Spleen (tissue), 11 donors: Measurements from ENCODE around the gene DDX28. TPM values are rescaled to one million over a fixed set of nuclear protein-coding genes. Genes with fewer than 3 reads are reported as not detected.

Experiments
- DNase-seq: peaks from one replicate; pipeline ENCODE4 v3.0.0-alpha.2; 2020
- H3K27ac ChIP-seq, 8 donors: fragments of 200-600 bp; sonication (generic) in 7 of 8; 1 replicate in 4 of 8; 2 replicates in 4 of 8; pipeline versions ENCODE4 v1.5.0 to v1.8.0; 2016 to 2021; ENCODE audit warnings: inconsistent platforms in 4 of 8, mild to moderate bottlenecking in 4 of 8, moderate library complexity in 1 of 8
- H3K27me3 ChIP-seq, 7 donors: fragments of 200-600 bp; sonication (generic) in 6 of 7; replicated peaks in 1 of 7; 1 replicate in 4 of 7; 2 replicates in 3 of 7; pipeline versions ENCODE4 v1.5.0 to v1.8.0; 2016 to 2021; ENCODE audit warnings: inconsistent platforms in 3 of 7, mild to moderate bottlenecking in 1 of 7
- H3K36me3 ChIP-seq, 6 donors: fragments of 200-600 bp; sonication (generic) in 5 of 6; 1 replicate in 4 of 6; 2 replicates in 2 of 6; pipeline versions ENCODE4 v1.5.0 to v1.8.0; 2016 to 2021; ENCODE audit warnings: inconsistent platforms in 2 of 6
- H3K4me1 ChIP-seq, 6 donors: fragments of 200-600 bp; sonication (generic) in 5 of 6; 1 replicate in 3 of 6; 2 replicates in 3 of 6; pipeline versions ENCODE4 v1.5.0 to v1.8.0; 2016 to 2021; ENCODE audit warnings: inconsistent platforms in 3 of 6
- H3K4me3 ChIP-seq, 8 donors: fragments of 200-600 bp; sonication (generic) in 7 of 8; 1 replicate in 4 of 8; 2 replicates in 4 of 8; pipeline versions ENCODE4 v1.5.0 to v1.8.0; 2016 to 2021; ENCODE audit warnings: inconsistent platforms in 4 of 8, mild to moderate bottlenecking in 4 of 8, moderate library complexity in 2 of 8
- H3K9me3 ChIP-seq, 8 donors: fragments of 200-600 bp; sonication (generic) in 7 of 8; 1 replicate in 4 of 8; 2 replicates in 4 of 8; pipeline versions ENCODE4 v1.5.0 to v1.8.0; 2016 to 2021; ENCODE audit warnings: inconsistent platforms in 4 of 8
- POLR2A ChIP-seq, 3 donors: fragments of 450-650 bp; IDR thresholded peaks; one replicate each; pipeline ENCODE4 v1.5.1; 2017; ENCODE audit warnings: antibody characterized with exemption in 3 of 3, mild to moderate bottlenecking in 1 of 3
- POLR2AphosphoS5 ChIP-seq, 3 donors: sonication (generic); formaldehyde crosslinking; IDR thresholded peaks; one replicate each; pipeline ENCODE4 v1.5.1; 2017; ENCODE audit warnings: antibody characterized with exemption in 3 of 3
- WGBS, 5 donors: extraction: QIAGEN DNeasy Blood & Tissue Kit in 3 of 5; methylation state at CpG; one replicate each; pipeline versions ENCODE4 v1.1.5 to v1.1.7; 2013 to 2018; 5-methylcytosine and 5-hydroxymethylcytosine counted together
- intact Hi-C: fragments of 100-400 bp; cut with DNase I; formaldehyde crosslinking; loops from one replicate; pipeline ENCODE4 v1.15.0; 2023; ENCODE audit warnings: low total_unique reads
- polyA plus RNA-seq, 3 donors: library from polyadenylated mRNA; stranded (reverse); fragments of 200-250 nt; gene quantifications; one replicate each; pipeline ENCODE4 v1.2.1, GENCODE V29; 2013
- total RNA-seq, 7 donors: library from RNA; depleted of rRNA in 3 of 7; stranded (reverse); fragments of >200 nt in 3 of 7; fragmentation: NEBNext Ultra II Directional in 4 of 7; extraction: Animal tissue kit (Norgen Biotek cat#: 25700) in 4 of 7; gene quantifications; one replicate each; pipeline versions ENCODE4 v1.1.0 to v1.2.1, GENCODE V29; 2016 to 2021
- TF ChIP-seq, protein P1 (sequence below), 11 experiments: fragments of 200-600 bp in 7 of 11; fragments of 450-650 bp in 4 of 11; sonication (generic) in 4 of 11; IDR thresholded peaks in 8 of 11; conservative IDR thresholded peaks in 3 of 11; 1 replicate in 7 of 11; 2 replicates in 4 of 11; pipeline versions ENCODE4 v1.4.0 to v1.8.0; 2016 to 2021; ENCODE audit warnings: antibody characterized with exemption in 11 of 11, inconsistent platforms in 4 of 11, mild to moderate bottlenecking in 1 of 11
- donor health status: healthy with polysubstance abuse.
- donor health status: DM: no; HTN: no; CAD: no; lungs with moderate emphysema.
- donor health status: DM: no; HTN: no; CAD: no.
- donor health status: Bipolar disorder and iron deficiency.
- donor health status: healthy.
- donor health status: DM: no; HTN: no; CAD: no.
- donor health status: DM: yes; HTN: yes; CAD: no.

DDX28 gene
- total and polyA plus RNA-seq, 10 donors, result 8.6 to 19.0 (median 11.2) TPM

DNA sequence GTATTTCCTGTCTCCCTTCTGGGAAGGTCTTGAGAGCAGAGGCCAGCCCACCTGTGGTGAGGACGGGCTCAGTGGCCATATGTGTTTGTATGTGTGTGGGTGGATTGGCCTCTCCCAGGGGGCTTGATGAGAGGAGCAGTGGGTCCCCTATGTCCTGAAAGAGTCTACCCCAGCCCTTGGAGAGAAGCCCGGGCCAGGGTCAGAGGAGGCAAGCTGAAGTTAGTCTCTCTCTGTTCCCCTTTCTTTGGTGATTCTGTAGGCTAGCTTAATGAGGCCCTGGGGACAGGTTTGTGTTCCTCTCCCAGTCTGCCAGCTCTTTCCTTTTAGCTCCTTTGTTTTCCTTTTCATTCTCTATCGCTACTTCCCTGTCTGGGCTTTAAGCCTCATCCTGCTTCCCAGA, 38.4 kb upstream of the DDX28 start:
- peak overlapping the region in 4 of 8 donors; percentile 70 to 82 (median 78) for H3K27ac ChIP-seq
- H3K36me3 ChIP-seq, result peaks cover 0 to 96% (median 31%) of the 10 kb centered on the region in 6 donors
- H3K4me1 ChIP-seq, result peaks cover 11 to 80% (median 50%) of the 10 kb centered on the region in 6 donors
- intact Hi-C loops, result no loop called here
- no peak overlapping the region for H3K4me3 ChIP-seq
- no peaks in the 10 kb centered on the region for H3K27me3 ChIP-seq
- no peak for TF ChIP-seq POLR2AphosphoS5 (IDR thresholded peaks at IDR 0.05)
- TF ChIP-seq POLR2A (IDR thresholded peaks at IDR 0.05), result no peak
- TF ChIP-seq, protein P1, sequence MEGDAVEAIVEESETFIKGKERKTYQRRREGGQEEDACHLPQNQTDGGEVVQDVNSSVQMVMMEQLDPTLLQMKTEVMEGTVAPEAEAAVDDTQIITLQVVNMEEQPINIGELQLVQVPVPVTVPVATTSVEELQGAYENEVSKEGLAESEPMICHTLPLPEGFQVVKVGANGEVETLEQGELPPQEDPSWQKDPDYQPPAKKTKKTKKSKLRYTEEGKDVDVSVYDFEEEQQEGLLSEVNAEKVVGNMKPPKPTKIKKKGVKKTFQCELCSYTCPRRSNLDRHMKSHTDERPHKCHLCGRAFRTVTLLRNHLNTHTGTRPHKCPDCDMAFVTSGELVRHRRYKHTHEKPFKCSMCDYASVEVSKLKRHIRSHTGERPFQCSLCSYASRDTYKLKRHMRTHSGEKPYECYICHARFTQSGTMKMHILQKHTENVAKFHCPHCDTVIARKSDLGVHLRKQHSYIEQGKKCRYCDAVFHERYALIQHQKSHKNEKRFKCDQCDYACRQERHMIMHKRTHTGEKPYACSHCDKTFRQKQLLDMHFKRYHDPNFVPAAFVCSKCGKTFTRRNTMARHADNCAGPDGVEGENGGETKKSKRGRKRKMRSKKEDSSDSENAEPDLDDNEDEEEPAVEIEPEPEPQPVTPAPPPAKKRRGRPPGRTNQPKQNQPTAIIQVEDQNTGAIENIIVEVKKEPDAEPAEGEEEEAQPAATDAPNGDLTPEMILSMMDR (IDR thresholded peaks at IDR 0.05 in 8 of 11, conservative IDR thresholded peaks at IDR 0.05 in 3 of 11), result no peak
- H3K9me3 ChIP-seq, result no peaks in the 10 kb centered on the region
- WGBS, 5 donors, result 59 to 76% (median 73%) methylated on average over 3 of the region's 3 CpGs
- DNase-seq, result peak; percentile 55

- H3K4me1 ChIP-seq, result peaks cover 7 to 64% (median 42%) of the 10 kb centered on the region in 6 donors
- no peak for DNase-seq
- intact Hi-C loops, result no loop called here
Measured at GRCh38 chr16:68059804-68060203, 36.8 kb upstream of the DDX28 start.

DNA sequence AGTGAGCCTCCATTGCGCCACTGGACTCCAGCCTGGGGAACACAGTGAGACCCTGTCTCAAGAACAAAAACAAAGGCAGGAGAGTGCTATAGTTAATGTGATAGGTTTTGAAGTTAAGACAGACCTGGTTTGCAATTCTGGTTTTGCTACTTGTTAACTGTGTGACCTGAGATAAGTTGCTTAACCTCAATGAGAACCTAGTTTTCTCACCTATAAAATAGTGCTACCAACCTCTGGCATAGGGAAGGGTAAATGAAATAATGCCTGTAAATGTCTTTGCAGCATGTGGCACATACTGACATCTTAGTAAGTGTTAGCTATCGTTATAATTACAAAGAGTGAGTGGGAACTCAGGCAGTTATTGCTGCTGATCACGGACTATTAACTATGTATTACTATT, 32.4 kb upstream of the DDX28 start:
- DNase-seq, result no peak
- no peaks in the 10 kb centered on the region for H3K27me3 ChIP-seq
- H3K27ac ChIP-seq, result no peak overlapping the region
- H3K4me1 ChIP-seq, result peaks cover 0 to 36% (median 9%) of the 10 kb centered on the region in 6 donors
- TF ChIP-seq POLR2A (IDR thresholded peaks at IDR 0.05), result no peak
- TF ChIP-seq, protein P1 (IDR thresholded peaks at IDR 0.05 in 8 of 11, conservative IDR thresholded peaks at IDR 0.05 in 3 of 11), result no peak
- intact Hi-C loops, result no loop called here
- no peak overlapping the region for H3K4me3 ChIP-seq
- 86 to 95% (median 95%) methylated on average over 3 of the region's 3 CpGs for WGBS, 5 donors
- H3K36me3 ChIP-seq, result peaks cover 0 to 96% (median 63%) of the 10 kb centered on the region in 6 donors
- H3K9me3 ChIP-seq, result no peaks in the 10 kb centered on the region

More at GRCh38 chr16:68059804-68060203, 36.8 kb upstream of the DDX28 start:
- Histone ChIP-seq H3K4me3 (no peak overlapping the region), H3K9me3 (no peaks in the 10 kb centered on the region), H3K36me3 (peaks cover 0 to 96% (median 36%) of the 10 kb centered on the region in 6 donors), H3K27ac (peak overlapping the region in 3 of 8 donors; percentile 16 to 82 (median 82)), H3K27me3 (no peaks in the 10 kb centered on the region)
- TF ChIP-seq POLR2AphosphoS5 (IDR thresholded peaks at IDR 0.05) (no peak), POLR2A (IDR thresholded peaks at IDR 0.05) (no peak)

GRCh38 chr16:68049449-68049848, 26.4 kb upstream of the DDX28 start:
- H3K36me3 ChIP-seq, result peaks cover 0 to 100% (median 56%) of the 10 kb centered on the region in 6 donors
- H3K9me3 ChIP-seq, result no peaks in the 10 kb centered on the region
- WGBS, 5 donors, result 87 to 98% (median 94%) methylated on average over 2 of the region's 2 CpGs
- H3K4me1 ChIP-seq, result peaks cover 0 to 35% (median 0%) of the 10 kb centered on the region in 6 donors
- no peak for DNase-seq
- no peaks in the 10 kb centered on the region for H3K27me3 ChIP-seq
- TF ChIP-seq, protein P1 (IDR thresholded peaks at IDR 0.05 in 8 of 11, conservative IDR thresholded peaks at IDR 0.05 in 3 of 11), result no peak
- TF ChIP-seq POLR2A (IDR thresholded peaks at IDR 0.05) (no peak), POLR2AphosphoS5 (IDR thresholded peaks at IDR 0.05) (no peak)
- intact Hi-C loops, result no loop called here
- H3K4me3 ChIP-seq, result no peak overlapping the region
- no peak overlapping the region for H3K27ac ChIP-seq

DNA sequence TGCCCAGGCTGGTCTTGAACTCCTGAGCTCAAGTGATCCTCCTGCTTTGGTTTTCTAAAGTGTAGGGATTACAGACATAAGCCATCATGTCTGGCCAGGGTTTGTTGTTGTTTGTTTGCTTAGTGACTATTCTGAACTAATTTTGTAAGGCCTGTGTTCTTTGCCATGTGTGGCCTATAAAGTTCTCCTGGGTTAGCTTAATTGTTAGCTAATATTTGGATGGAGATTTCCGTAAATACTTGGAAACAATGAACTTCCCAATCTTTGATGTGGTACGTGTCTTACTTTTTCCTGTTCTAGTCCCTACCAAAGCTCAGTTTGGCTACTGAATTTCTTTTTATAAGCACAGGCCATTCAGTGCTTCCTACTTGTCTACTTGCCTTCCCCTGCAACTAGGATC, 25.0 kb upstream of the DDX28 start:
- TF ChIP-seq POLR2A (IDR thresholded peaks at IDR 0.05), result no peak
- TF ChIP-seq POLR2AphosphoS5 (IDR thresholded peaks at IDR 0.05), result no peak
- 87 to 96% (median 94%) methylated on average over 2 of the region's 2 CpGs for WGBS, 5 donors
- no peak overlapping the region for H3K4me3 ChIP-seq
- H3K27me3 ChIP-seq, result no peaks in the 10 kb centered on the region
- peaks cover 0 to 96% (median 43%) of the 10 kb centered on the region in 6 donors for H3K36me3 ChIP-seq
- no peak overlapping the region for H3K27ac ChIP-seq
- no peaks in the 10 kb centered on the region for H3K9me3 ChIP-seq
- peaks cover 0 to 38% (median under 1%) of the 10 kb centered on the region in 6 donors for H3K4me1 ChIP-seq
- intact Hi-C loops, result no loop called here
- DNase-seq, result no peak
